Loucy (cell line): ENCODE results near the gene COX6A1.
"Not testable (repeated sequence)": the region's sequence is repeated elsewhere in the genome, so short reads cannot be mapped to it uniquely, and the experiment has no call there.

Experiments
- H2AFZ ChIP-seq: fragments of 200-600 bp; sonication (generic); 2 replicates; pipeline ENCODE4 v1.6.0; 2016; ENCODE audit warnings: antibody characterized with exemption, mild to moderate bottlenecking, low read length, moderate library complexity
- H3F3A ChIP-seq: fragments of 200-600 bp; 2 replicates; pipeline ENCODE4 v1.6.0; 2016; ENCODE audit warnings: antibody characterized with exemption, low read depth, mild to moderate bottlenecking
- H3K27me3 ChIP-seq: fragments of 200-600 bp; sonication (generic); 2 replicates; pipeline ENCODE4 v1.6.1; 2014; ENCODE audit warnings: low read length, mild to moderate bottlenecking; ENCODE audit not compliant: insufficient read depth, poor library complexity, severe bottlenecking
- H3K36me3 ChIP-seq: fragments of 200-600 bp; sonication (generic); 2 replicates; pipeline ENCODE4 v1.6.1; 2016; ENCODE audit warnings: low read length; ENCODE audit not compliant: insufficient read depth
- H3K4me1 ChIP-seq: fragments of 200-600 bp; sonication (generic); 2 replicates; pipeline ENCODE4 v1.5.1; 2014; ENCODE audit warnings: low read length, mild to moderate bottlenecking; ENCODE audit not compliant: insufficient read depth, poor library complexity, severe bottlenecking
- H3K4me2 ChIP-seq: fragments of 200-600 bp; sonication (generic); 2 replicates; pipeline ENCODE4 v1.6.0; 2014; ENCODE audit warnings: antibody characterized with exemption, low read length, low read depth, mild to moderate bottlenecking; ENCODE audit not compliant: poor library complexity, severe bottlenecking
- H3K4me3 ChIP-seq: fragments of 200-600 bp; sonication (generic); 2 replicates; pipeline ENCODE4 v1.5.1; 2014; ENCODE audit warnings: low read length, mild to moderate bottlenecking, mixed read lengths; ENCODE audit not compliant: poor library complexity, severe bottlenecking
- H3K79me2 ChIP-seq: fragments of 200-600 bp; sonication (generic); 2 replicates; pipeline ENCODE4 v1.6.1; 2014; ENCODE audit warnings: low read length; ENCODE audit not compliant: insufficient read depth
- H3K9ac ChIP-seq: fragments of 200-600 bp; sonication (generic); 2 replicates; pipeline ENCODE4 v1.6.0; 2014; ENCODE audit warnings: mild to moderate bottlenecking, low read depth, low read length, moderate library complexity; ENCODE audit not compliant: poor library complexity, severe bottlenecking
- H3K9me2 ChIP-seq: fragments of 200-600 bp; sonication (generic); replicated peaks from 2 replicates; pipeline ENCODE4 v1.6.1; 2016; ENCODE audit warnings: low read depth, low read length, mixed read lengths
- H3K9me3 ChIP-seq: fragments of 200-600 bp; sonication (generic); 2 replicates; pipeline ENCODE4 v1.6.1; 2014; ENCODE audit warnings: mild to moderate bottlenecking, antibody characterized with exemption, low read length, low read depth; ENCODE audit not compliant: insufficient read depth
- H4K20me1 ChIP-seq: fragments of 200-600 bp; sonication (generic); 2 replicates; pipeline ENCODE4 v1.6.0; 2014; ENCODE audit warnings: antibody characterized with exemption, low read length, mild to moderate bottlenecking; ENCODE audit not compliant: insufficient read depth, poor library complexity, severe bottlenecking
- CTCF ChIP-seq: fragments of 200-600 bp; sonication (generic); conservative IDR thresholded peaks from 2 replicates; pipeline ENCODE4 v1.5.1; 2014; ENCODE audit warnings: mild to moderate bottlenecking, antibody characterized with exemption, low read length
- EZH2phosphoT487 ChIP-seq: fragments of 200-600 bp; IDR thresholded peaks from 2 replicates; pipeline ENCODE4 v1.6.1; 2018; ENCODE audit warnings: antibody characterized with exemption, mild to moderate bottlenecking, moderate library complexity, borderline replicate concordance

COX6A1 gene

GRCh38 chr12:120481022-120481767 lies 43.3 kb downstream of the COX6A1 start:
- H3K79me2 ChIP-seq: no peaks in the 10 kb centered on the region
- H3K4me1 ChIP-seq: peaks cover 18% of the 10 kb centered on the region
- H3K9ac ChIP-seq: no peak overlapping the region
- no peak overlapping the region for H3K4me3 ChIP-seq
- no peak overlapping the region for H2AFZ ChIP-seq
- no peaks in the 10 kb centered on the region for H3F3A ChIP-seq
- H3K36me3 ChIP-seq: no peaks in the 10 kb centered on the region
- no peaks in the 10 kb centered on the region for H3K9me2 ChIP-seq
- TF ChIP-seq EZH2phosphoT487: no peak
- no peak for TF ChIP-seq CTCF
- H3K4me2 ChIP-seq: peak overlapping the region; percentile 37
- no peaks in the 10 kb centered on the region for H3K9me3 ChIP-seq
- H3K27me3 ChIP-seq: no peaks in the 10 kb centered on the region
- H4K20me1 ChIP-seq: no peaks in the 10 kb centered on the region

- H3K4me3 ChIP-seq: no peak overlapping the region
- H4K20me1 ChIP-seq: no peaks in the 10 kb centered on the region
- H3K4me1 ChIP-seq: peaks cover 20% of the 10 kb centered on the region
- H3K9me2 ChIP-seq: no peaks in the 10 kb centered on the region
- no peak overlapping the region for H3K4me2 ChIP-seq
- no peaks in the 10 kb centered on the region for H3K27me3 ChIP-seq
- H3K36me3 ChIP-seq: no peaks in the 10 kb centered on the region
- TF ChIP-seq EZH2phosphoT487: no peak
- no peak overlapping the region for H3K9ac ChIP-seq
- H3K79me2 ChIP-seq: no peaks in the 10 kb centered on the region
- H3K9me3 ChIP-seq: no peaks in the 10 kb centered on the region
- no peaks in the 10 kb centered on the region for H3F3A ChIP-seq
- no peak overlapping the region for H2AFZ ChIP-seq
These were observed 45.7 kb downstream of the COX6A1 start for GRCh38 chr12:120483621-120484020.

GRCh38 chr12:120485961-120486881 lies 48.3 kb downstream of the COX6A1 start:
- no peak overlapping the region for H3K4me3 ChIP-seq
- H3K4me2 ChIP-seq: no peak overlapping the region
- H3K36me3 ChIP-seq: no peaks in the 10 kb centered on the region

GRCh38 chr12:120487552-120487951 lies 49.6 kb downstream of the COX6A1 start:
- H3K4me2 ChIP-seq, H2AFZ ChIP-seq, H3K4me1 ChIP-seq, H3K36me3 ChIP-seq, H3K27me3 ChIP-seq, H3F3A ChIP-seq, H3K4me3 ChIP-seq, H3K9ac ChIP-seq, H4K20me1 ChIP-seq, H3K9me2 ChIP-seq, H3K79me2 ChIP-seq, H3K9me3 ChIP-seq: not testable (repeated sequence)

More at GRCh38 chr12:120485961-120486881, 48.3 kb downstream of the COX6A1 start:
- H3K4me1 ChIP-seq: peaks cover 7% of the 10 kb centered on the region
- no peak overlapping the region for H2AFZ ChIP-seq
- H3F3A ChIP-seq: no peaks in the 10 kb centered on the region
- TF ChIP-seq EZH2phosphoT487: no peak
- TF ChIP-seq CTCF: no peak
- no peaks in the 10 kb centered on the region for H3K27me3 ChIP-seq
- H3K9me2 ChIP-seq: no peaks in the 10 kb centered on the region
- H3K79me2 ChIP-seq: no peaks in the 10 kb centered on the region
- H3K9me3 ChIP-seq: no peaks in the 10 kb centered on the region
- H4K20me1 ChIP-seq: no peaks in the 10 kb centered on the region
- no peak overlapping the region for H3K9ac ChIP-seq
